ENCODE measurements around the gene ADAMTSL2. TPM values are rescaled to one million over a fixed set of nuclear protein-coding genes. Genes with fewer than 3 reads are reported as not detected.

ADAMTSL2 gene
- total and polyA plus RNA-seq, 4 donors = 1.8 to 18.2 (median 7.7) TPM

GRCh38 chr9:133599470-133600173, 65.1 kb downstream of the ADAMTSL2 start:
- WGBS = 95% methylated on average over 6 of the region's 6 CpGs
- H3K4me3 ChIP-seq (ENCODE audit: low read depth in 1 of 3, low read length in 3 of 3) = no peak overlapping the region
- H3K9me3 ChIP-seq (ENCODE audit: control insufficient read depth in 4 of 4, low read length in 3 of 4) = peaks cover 3 to 18% (median 8%) of the 10 kb centered on the region in 4 donors
- H3K36me3 ChIP-seq (ENCODE audit: control insufficient read depth in 4 of 4, insufficient read depth in 3 of 4, low read depth in 1 of 4, low read length in 3 of 4) = no peaks in the 10 kb centered on the region
- no peak overlapping the region for H3K9ac ChIP-seq (ENCODE audit: low read depth in 1 of 2, low read length in 2 of 2)
- no peak for DNase-seq (ENCODE audit: low spot score)
- TF ChIP-seq EGR1 (IDR thresholded peaks at IDR 0.05; ENCODE audit: low read depth in 2 of 2) = no peak
- TF ChIP-seq REST (IDR thresholded peaks at IDR 0.05) = no peak
- TF ChIP-seq HNF4A (conservative IDR thresholded peaks at IDR 0.05) = no peak
- TF ChIP-seq HNF4G (IDR thresholded peaks at IDR 0.05) = no peak
- no peak for TF ChIP-seq GABPA (IDR thresholded peaks at IDR 0.05 in 1 of 2, conservative IDR thresholded peaks at IDR 0.05 in 1 of 2)
- no peak for TF ChIP-seq JUND (IDR thresholded peaks at IDR 0.05)
- TF ChIP-seq NR2F2 (IDR thresholded peaks at IDR 0.05) = no peak
- TF ChIP-seq ATF3 (IDR thresholded peaks at IDR 0.05) = no peak
- TF ChIP-seq FOXA1 (IDR thresholded peaks at IDR 0.05) = no peak
- no peak for TF ChIP-seq RAD21 (IDR thresholded peaks at IDR 0.05)
- TF ChIP-seq RXRA (IDR thresholded peaks at IDR 0.05) = no peak
- no peak for TF ChIP-seq ZBTB33 (IDR thresholded peaks at IDR 0.05)
- TF ChIP-seq CTCF (IDR thresholded peaks at IDR 0.05; ENCODE audit: low read depth, low read length, missing input control) = no peak
- no peak for TF ChIP-seq TAF1 (conservative IDR thresholded peaks at IDR 0.05)
- TF ChIP-seq SP1 (IDR thresholded peaks at IDR 0.05) = no peak
- no peaks in the 10 kb centered on the region for H3K4me1 ChIP-seq (ENCODE audit: control insufficient read depth in 4 of 4, insufficient read depth in 4 of 4, low read length in 3 of 4)
- no peak overlapping the region for H3K27ac ChIP-seq (ENCODE audit: low read depth in 1 of 2, low read length in 2 of 2)
- H3K27me3 ChIP-seq (ENCODE audit: control insufficient read depth in 4 of 4, insufficient read depth in 4 of 4, low read length in 3 of 4) = no peaks in the 10 kb centered on the region

GRCh38 chr9:133600739-133601138, 66.2 kb downstream of the ADAMTSL2 start:
- no peaks in the 10 kb centered on the region for H3K27me3 ChIP-seq (ENCODE audit: control insufficient read depth in 4 of 4, insufficient read depth in 4 of 4, low read length in 3 of 4)
- DNase-seq (ENCODE audit: low spot score) = no peak
- no peak overlapping the region for H3K4me3 ChIP-seq (ENCODE audit: low read depth in 1 of 3, low read length in 3 of 3)
- peaks cover 3 to 18% (median 8%) of the 10 kb centered on the region in 4 donors for H3K9me3 ChIP-seq (ENCODE audit: control insufficient read depth in 4 of 4, low read length in 3 of 4)
- H3K4me1 ChIP-seq (ENCODE audit: control insufficient read depth in 4 of 4, insufficient read depth in 4 of 4, low read length in 3 of 4) = no peaks in the 10 kb centered on the region
- no peak overlapping the region for H3K9ac ChIP-seq (ENCODE audit: low read depth in 1 of 2, low read length in 2 of 2)
- no peaks in the 10 kb centered on the region for H3K36me3 ChIP-seq (ENCODE audit: control insufficient read depth in 4 of 4, insufficient read depth in 3 of 4, low read depth in 1 of 4, low read length in 3 of 4)
- 68% methylated on average over 7 of the region's 7 CpGs for WGBS
- no peak overlapping the region for H3K27ac ChIP-seq (ENCODE audit: low read depth in 1 of 2, low read length in 2 of 2)
- TF ChIP-seq MAX (IDR thresholded peaks at IDR 0.05) (no peak), SP1 (IDR thresholded peaks at IDR 0.05) (no peak), FOXA1 (IDR thresholded peaks at IDR 0.05) (no peak), ZBTB33 (IDR thresholded peaks at IDR 0.05) (no peak), NR2F2 (IDR thresholded peaks at IDR 0.05) (no peak), RAD21 (IDR thresholded peaks at IDR 0.05) (no peak), TAF1 (conservative IDR thresholded peaks at IDR 0.05) (no peak), HNF4A (conservative IDR thresholded peaks at IDR 0.05) (no peak), GABPA (IDR thresholded peaks at IDR 0.05 in 1 of 2, conservative IDR thresholded peaks at IDR 0.05 in 1 of 2) (no peak), REST (IDR thresholded peaks at IDR 0.05) (no peak), RXRA (IDR thresholded peaks at IDR 0.05) (no peak)
